SK-MEL-5 (cell line): ENCODE data around the gene LENG9. TPM values are rescaled to one million over a fixed set of nuclear protein-coding genes. Genes with fewer than 3 reads are reported as not detected.
"Not testable (repeated sequence)": the region's sequence is repeated elsewhere in the genome, so short reads cannot be mapped to it uniquely, and the experiment has no call there.

ENCODE experiments used
- DNase-seq: peaks from one replicate; pipeline ENCODE4 v3.0.0-alpha.2; 2016; ENCODE audit warnings: low read depth, low spot score
- in situ Hi-C: cut with HindIII; loops from 2 replicates; pipeline ENCODE4 v1.10.0; 2016; ENCODE audit warnings: low sequenced_read_pairs, high pct_unique_total_duplicates, low pct_unique_long_range_greater_than_20kb
- total RNA-seq: library from RNA; depleted of rRNA; stranded (reverse); fragments of >200 nt; shearing (Covaris generic); gene quantifications from 2 replicates; pipeline ENCODE4 v1.2.3, GENCODE V29; 2014

Gene LENG9
- total RNA-seq, 1 experiment from 2014 or later: 7.2 TPM

DNA sequence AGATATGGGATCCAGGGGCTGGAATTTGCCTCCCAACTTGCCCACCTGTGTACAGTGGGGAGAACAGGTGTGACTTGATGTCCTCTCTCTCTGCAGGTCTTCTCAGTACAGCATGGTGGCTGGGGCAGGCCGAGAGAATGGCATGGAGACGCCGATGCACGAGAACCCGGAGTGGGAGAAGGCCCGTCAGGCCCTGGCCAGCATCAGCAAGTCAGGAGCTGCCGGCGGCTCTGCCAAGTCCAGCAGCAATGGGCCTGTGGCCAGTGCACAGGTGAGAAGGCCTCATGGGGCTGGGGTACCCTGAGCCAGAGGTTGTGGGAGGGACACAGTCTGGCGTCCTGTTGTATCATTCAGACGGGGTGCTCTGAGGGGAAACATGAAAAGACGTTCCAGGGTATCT, 11.6 kb downstream of the LENG9 start:
- in situ Hi-C loops: no loop called here
- no peak for DNase-seq

DNA sequence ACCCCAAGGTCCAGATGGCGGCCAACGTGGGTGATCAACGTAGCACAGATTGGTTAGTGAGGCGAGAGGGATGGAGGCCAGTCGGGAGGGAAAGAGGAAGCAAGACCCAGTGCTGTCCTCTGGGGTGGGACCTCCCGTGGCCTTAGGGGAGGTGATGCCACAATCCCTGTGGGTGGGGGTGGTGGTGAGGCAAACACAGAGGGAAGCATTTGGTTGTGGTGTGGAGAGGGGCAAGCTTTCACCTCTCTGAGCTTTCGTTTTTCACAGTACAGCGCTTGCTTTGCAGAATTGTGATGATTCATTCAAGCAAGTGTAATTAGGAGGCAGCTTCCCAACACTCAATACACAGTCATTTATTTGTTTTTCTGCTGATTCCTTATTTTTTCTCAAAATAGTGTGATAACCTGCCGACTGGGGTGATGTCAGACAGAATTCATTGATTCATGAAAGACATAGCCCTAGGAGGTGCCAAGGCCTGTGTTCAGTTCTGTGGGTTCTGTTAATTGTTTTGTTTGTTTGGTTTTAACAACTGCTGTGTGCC, 12.2 kb downstream of the LENG9 start:
- in situ Hi-C loops: no loop called here
- DNase-seq: no peak

DNA sequence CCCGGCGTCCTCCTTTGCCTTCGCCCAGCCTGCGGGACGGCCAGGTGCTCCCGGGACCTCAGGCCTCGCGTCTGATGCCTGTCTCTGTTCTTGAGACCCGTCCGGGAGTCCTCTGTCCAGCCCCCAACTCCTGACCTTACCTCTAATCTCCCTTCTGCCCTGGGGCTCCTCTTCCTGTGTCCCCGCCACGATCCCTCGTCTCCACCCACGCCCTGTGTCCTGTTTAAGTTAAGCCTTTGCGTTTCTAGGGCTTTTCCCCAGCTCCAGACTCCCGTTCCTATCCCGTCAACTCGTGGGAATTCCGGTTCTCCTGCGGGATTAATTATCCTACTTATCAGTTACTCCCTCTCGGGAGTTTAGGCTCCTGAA, 13.9 kb downstream of the LENG9 start:
- in situ Hi-C loops: no loop called here
- no peak for DNase-seq

GRCh38 chr19:54448774-54449700, 14.5 kb downstream of the LENG9 start, which contains the start of gene LENG8:
TSS of gene LENG8 (plus strand) at chr19:54449199. CDS start at chr19:54451345, 2,146 bp downstream.
- in situ Hi-C loops: no loop called here
- DNase-seq: peak; percentile 96

GRCh38 chr19:54448040-54448773, 15.4 kb downstream of the LENG9 start:
- in situ Hi-C loops: no loop called here
- DNase-seq: peak; percentile 52

DNA sequence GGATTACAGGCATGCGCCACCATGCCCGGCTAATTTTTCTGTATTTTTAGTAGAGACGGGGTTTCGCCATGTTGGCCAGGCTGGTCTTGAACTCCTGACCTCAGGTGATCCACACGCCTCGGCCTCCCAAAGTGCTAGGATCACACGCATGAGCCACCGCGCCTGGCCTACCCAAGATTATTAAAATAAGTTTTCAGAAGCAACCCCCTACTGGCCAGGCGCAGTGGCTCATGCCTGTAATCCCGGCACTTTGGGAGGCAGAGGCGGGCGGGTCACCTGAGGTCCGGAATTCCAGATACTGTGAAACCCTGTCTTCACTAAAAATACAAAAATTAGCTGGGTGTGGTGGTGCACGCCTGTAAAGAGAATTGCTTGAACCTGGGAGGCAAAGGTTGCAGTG, 17.2 kb downstream of the LENG9 start:
- in situ Hi-C loops, DNase-seq: not testable (repeated sequence)

- in situ Hi-C loops: no loop called here
- DNase-seq: no peak
These were observed 18.8 kb downstream of the LENG9 start for GRCh38 chr19:54444737-54445136.

DNA sequence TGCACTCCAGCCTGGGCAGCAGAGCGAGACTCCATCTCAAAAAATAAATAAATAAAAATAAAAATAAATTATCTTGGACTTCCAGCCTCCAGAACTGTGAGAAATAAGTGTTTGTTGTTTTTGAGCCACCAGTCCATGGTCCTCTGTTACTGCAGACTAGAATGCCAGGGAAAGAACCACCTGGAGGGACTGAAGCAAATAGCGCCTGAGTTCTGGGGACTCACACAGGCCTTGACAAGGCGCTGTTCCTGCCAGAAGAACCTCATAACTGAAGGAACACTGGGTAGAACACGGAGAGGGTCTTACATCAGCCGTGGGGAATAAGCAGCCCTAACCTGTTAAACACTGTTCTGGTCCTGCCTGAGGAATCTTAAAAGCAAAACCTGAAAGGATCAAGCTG, 22.9 kb downstream of the LENG9 start:
- in situ Hi-C loops: no loop called here

DNA sequence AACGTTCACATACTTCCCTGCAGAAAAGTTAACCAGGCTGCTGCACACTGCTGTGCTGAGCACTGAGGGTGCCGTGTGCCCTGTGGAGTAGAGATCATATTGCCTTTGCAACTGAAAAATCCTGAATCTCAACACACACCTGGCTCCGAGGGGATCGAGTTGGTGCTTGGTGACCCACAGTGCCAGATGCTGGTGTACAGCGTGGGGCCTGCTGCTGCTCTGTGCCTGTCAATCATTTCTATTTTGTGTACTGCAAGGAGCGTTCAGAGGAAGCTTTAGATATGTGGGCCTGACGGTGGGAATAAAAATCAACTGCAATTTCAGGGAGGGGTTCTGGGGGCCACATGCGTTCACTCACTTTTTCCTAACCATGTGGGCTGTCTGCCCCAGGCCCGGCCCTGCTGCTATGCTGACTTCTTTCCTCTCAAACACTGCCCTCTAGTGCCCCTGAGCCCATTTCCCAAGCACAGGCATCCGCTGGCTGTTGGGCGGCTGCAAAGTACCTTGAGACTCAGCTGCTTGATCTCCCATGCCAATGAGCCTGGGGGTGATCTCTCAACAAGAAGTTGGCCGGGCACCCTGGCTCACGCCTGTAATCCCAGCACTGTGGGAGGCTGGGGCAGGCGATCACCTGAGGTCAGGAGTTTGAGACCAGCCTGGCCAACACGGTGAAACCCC, 24.3 kb downstream of the LENG9 start:
- in situ Hi-C loops: no loop called here
- DNase-seq: peak; percentile 79

More for the DNA sequence above, 22.9 kb downstream of the LENG9 start:
- DNase-seq: no peak

DNA sequence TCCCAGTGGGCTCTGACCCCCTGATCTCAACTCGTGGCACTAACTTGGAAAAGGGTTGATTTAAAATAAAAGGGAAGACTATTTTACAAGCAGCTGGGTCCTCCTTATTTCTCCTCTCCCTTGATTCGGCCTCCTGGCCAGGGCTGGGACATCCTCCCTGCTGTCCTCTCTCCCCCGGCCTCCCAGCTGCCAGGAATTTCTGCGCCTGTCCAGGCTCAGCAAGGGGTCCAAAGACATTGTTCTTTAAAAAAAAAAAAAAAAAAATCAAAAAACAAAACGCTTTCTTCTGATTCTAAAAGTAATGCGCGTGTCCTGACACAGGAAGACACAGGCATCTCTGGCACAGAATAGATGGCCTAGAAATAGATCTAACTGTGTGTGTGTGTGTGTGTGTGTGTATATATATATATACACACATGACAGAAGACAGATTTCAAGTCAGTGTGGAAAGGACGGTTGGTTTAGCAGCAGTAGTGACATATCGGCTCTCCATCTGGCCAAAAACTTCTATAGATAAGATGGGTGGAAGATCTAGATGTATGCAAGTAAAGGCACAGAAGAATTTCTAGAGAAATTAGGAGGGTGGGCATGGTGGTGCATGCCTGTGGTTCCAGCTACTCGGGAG, 26.8 kb downstream of the LENG9 start:
- in situ Hi-C loops: no loop called here

GRCh38 chr19:54436031-54436523, 27.5 kb downstream of the LENG9 start:
- in situ Hi-C loops: no loop called here
- DNase-seq: no peak

More for the DNA sequence above, 26.8 kb downstream of the LENG9 start:
- DNase-seq: no peak

DNA sequence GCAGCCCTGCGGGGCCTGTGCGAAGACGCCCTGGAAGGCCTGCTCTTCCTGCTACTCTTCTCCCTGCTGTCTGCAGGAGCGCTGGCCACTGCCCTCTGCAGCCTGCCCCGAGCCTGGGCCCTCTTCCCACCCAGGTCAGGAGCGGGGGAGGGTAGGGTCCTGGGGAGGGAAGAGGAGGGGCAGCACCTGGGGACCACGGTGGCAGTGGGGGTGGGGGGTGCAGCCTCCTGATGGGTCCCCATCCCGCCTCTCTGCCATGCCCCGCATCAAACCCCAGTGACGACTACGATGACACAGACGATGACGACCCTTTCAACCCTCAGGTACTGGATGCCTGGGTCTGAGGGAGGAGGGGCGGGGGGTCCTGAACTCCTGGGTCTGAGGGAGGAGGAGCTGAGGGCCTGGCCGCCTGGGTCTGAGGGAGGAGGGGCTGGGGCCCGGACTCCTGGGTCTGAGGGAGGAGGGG, 28.0 kb downstream of the LENG9 start:
- DNase-seq: no peak
- in situ Hi-C loops: no loop called here

DNA sequence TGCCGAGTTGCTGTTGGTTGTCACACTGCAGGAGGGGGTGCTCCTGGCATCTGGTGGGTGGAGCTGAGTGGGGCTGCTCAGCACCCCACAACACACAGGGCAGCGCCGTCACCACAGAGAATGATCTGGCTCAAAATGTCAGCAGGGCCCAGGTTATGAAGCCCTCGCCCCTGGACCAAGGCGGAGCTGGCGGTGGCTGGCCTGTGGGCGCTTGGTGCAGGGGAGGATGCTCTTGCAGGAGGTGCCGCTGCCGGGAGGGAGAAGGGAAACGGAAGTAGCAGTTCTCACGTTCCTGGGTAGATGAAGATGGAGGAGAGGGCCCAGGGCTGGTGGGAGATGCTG, 28.7 kb downstream of the LENG9 start:
- no peak for DNase-seq

DNA sequence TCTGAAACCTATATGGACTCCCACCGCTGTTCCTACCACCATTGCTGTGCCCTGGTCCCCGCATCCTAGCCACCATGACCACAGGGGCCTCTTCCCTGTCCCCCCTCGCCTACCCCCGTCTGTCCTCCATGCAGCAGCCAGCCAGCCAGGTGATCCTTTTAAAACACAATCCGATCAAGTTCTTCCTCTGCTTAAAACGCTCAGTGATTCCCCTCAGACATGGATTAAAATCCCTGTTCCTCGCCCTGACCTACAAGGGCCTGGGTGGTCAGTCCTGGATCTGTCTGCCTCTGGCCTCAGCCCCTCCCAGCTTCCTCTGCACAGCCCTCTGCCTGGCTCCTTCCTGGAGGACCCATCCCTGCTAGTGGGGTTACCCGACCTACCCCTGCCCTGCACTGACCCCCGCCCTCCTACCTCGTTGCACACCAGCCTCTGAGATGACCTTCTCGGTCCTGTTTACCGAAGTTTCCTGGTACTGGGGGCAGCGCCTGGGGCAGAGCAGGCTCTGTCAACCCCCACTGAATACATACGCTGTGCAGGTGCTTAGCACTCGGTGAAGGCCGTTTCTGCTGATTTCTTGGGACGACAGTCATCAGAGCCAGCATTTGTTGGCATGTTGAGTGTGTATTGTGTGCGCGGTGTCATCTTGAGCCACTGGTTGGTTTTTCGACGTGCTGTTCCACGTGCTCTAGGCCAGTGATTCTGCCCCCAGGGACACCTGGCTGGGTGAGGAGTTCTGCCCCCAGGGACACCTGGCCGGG, 29.3 kb downstream of the LENG9 start:
- DNase-seq: no peak
- in situ Hi-C loops: no loop called here

More for the DNA sequence above, 28.7 kb downstream of the LENG9 start:
- in situ Hi-C loops: no loop called here

DNA sequence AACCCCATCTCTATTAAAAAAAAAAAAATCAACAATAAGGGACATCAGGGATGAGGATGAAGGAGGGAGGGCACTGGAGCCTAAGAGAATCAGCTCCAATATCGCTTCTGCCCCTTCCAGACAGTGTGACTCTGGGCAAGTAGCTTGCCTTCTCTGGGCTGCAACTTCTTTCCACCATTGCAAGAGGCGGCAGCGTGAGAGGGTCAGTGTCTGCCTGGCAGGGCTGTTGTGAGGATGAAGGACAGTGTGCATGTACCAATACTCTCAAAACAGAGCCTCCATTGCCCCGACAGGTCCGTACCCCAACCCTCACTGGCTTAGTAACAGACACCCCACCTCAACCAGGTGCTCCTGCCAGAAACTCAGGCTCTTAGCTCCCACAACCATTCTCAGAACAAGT, 29.9 kb downstream of the LENG9 start:
- DNase-seq: no peak
- in situ Hi-C loops: no loop called here

GRCh38 chr19:54432144-54432738, 31.3 kb downstream of the LENG9 start:
- DNase-seq: no peak
- in situ Hi-C loops: no loop called here
